Heart left ventricle (tissue), 13 donors: ENCODE data around the gene CDH2.

ENCODE experiments used
- CTCF ChIP-seq, 12 donors: fragments of 200-600 bp; sonication (generic) in 4 of 12; IDR thresholded peaks; one replicate each; pipeline versions ENCODE4 v1.5.0 to v1.8.0; 2018 to 2022; ENCODE audit warnings: antibody characterized with exemption in 12 of 12, mild to moderate bottlenecking in 5 of 12
- POLR2A ChIP-seq, 2 donors: fragments of 450-650 bp; IDR thresholded peaks; one replicate each; pipeline ENCODE4 v1.6.1; 2017; ENCODE audit warnings: antibody characterized with exemption in 2 of 2, mild to moderate bottlenecking in 2 of 2, moderate library complexity in 2 of 2
- donor health status: ischemic (EF 13 %, LVEDD 7.1; RV severe dilation, severe dysfunction).
- donor health status: DM: no; HTN: yes; CAD: no.
- donor health status: DM: no; HTN: no; CAD: no.
- donor health status: ischemic (EF 25% LVEDD 6.9; RV normal size, moderate dysfunction).
- donor health status: ischemic (EF 25% LVEDD 5.7; RV mildly dilated, moderate dysfunction).
- donor health status: ischemic (EF 35%, LVEDD 5.7; RV mildly dilated, moderate dysfunction).
- donor health status: nonischemic (EF 11% LVEDD 7.7; RV severe dilation, severe dysfunction).
- donor health status: DM: yes; HTN: yes; CAD: no.
- donor health status: PGD.
- donor health status: ischemic (EF 29% LVEDD 5.4; RV normal size, mild dysfunction).
- donor health status: nonischemic (EF 23%, LVEDD 6.1; RV moderate dilation, normal function).

- no peak for TF ChIP-seq CTCF (IDR thresholded peaks at IDR 0.05)
- TF ChIP-seq POLR2A (IDR thresholded peaks at IDR 0.05) = no peak
Measured at GRCh38 chr18:28134774-28135173, 42.2 kb downstream of the CDH2 start.
